B cell (primary cell): ENCODE data around the gene SEC24B. TPM values are rescaled to one million over a fixed set of nuclear protein-coding genes. Genes with fewer than 3 reads are reported as not detected.

ENCODE experiments used
- ATAC-seq: fragments of 200-7000 bp; cut with Tn5 transposase; one replicate; pipeline ENCODE4 v1.10.0; 2021; ENCODE audit warnings: low read depth, mild to moderate bottlenecking, moderate number of reproducible peaks, moderate library complexity
- CTCF ChIA-PET: fragments of 350-600 bp; sonication (Branson Sonifier 250); formaldehyde crosslinking; loops from one replicate; lab custom pipeline; 2021; ENCODE audit warnings: antibody characterized with exemption, inconsistent platforms; lab: Charles Lee
- POLR2A ChIA-PET: fragments of 350-600 bp; sonication (Branson Sonifier 250); formaldehyde crosslinking; loops from one replicate; lab custom pipeline; 2021; ENCODE audit warnings: antibody characterized with exemption; lab: Charles Lee
- DNase-seq: peaks from one replicate; pipeline ENCODE4 v3.0.0; 2013
- H2AFZ ChIP-seq: 2 replicates; pipeline ENCODE4 v1.6.1; 2012; ENCODE audit warnings: mild to moderate bottlenecking, low read depth, low read length; ENCODE audit not compliant: insufficient read depth, poor library complexity, severe bottlenecking
- H3K27ac ChIP-seq, 2 donors: 1 replicate in 1 of 2; 2 replicates in 1 of 2; pipeline ENCODE4 v1.5.1; 2012 to 2013; ENCODE audit warnings: low read length in 2 of 2, mild to moderate bottlenecking in 2 of 2, moderate library complexity in 1 of 2
- H3K27me3 ChIP-seq, 4 experiments: fragments of 200-600 bp in 1 of 4; sonication (generic) in 1 of 4; replicated peaks in 1 of 4; 1 replicate in 2 of 4; 2 replicates in 2 of 4; pipeline versions ENCODE4 v1.6.1 to v1.7.0; 2013 to 2016; ENCODE audit warnings: low read length in 3 of 4, mild to moderate bottlenecking in 2 of 4, mixed read lengths in 1 of 4, moderate library complexity in 1 of 4; ENCODE audit not compliant: insufficient read depth in 4 of 4, control insufficient read depth in 3 of 4; ENCODE audit errors: control extremely low read depth in 1 of 4
- H3K36me3 ChIP-seq, 2 experiments: replicated peaks in 1 of 2; 1 replicate in 1 of 2; 2 replicates in 1 of 2; pipeline versions ENCODE4 v1.6.1 to v1.7.1; 2013; ENCODE audit warnings: low read length in 1 of 2; ENCODE audit not compliant: insufficient read depth in 2 of 2, control insufficient read depth in 1 of 2; ENCODE audit errors: control extremely low read depth in 1 of 2, extremely low read depth in 1 of 2
- H3K4me1 ChIP-seq, 2 donors: fragments of 200-600 bp in 1 of 2; sonication (generic) in 1 of 2; 1 replicate in 1 of 2; 2 replicates in 1 of 2; pipeline versions ENCODE4 v1.5.1 to v1.6.1; 2013 to 2017; ENCODE audit warnings: low read length in 2 of 2; ENCODE audit not compliant: control insufficient read depth in 2 of 2, insufficient read depth in 2 of 2
- H3K4me2 ChIP-seq: replicated peaks from 2 replicates; pipeline ENCODE3; 2012; ENCODE audit warnings: mild to moderate bottlenecking, low read depth, low read length; ENCODE audit not compliant: poor library complexity, severe bottlenecking
- H3K4me3 ChIP-seq, 5 experiments: fragments of 200-600 bp in 1 of 5; sonication (generic) in 1 of 5; 1 replicate in 3 of 5; 2 replicates in 2 of 5; pipeline versions ENCODE4 v1.5.1 to v1.7.0; 2011 to 2016; ENCODE audit warnings: low read length in 4 of 5, mild to moderate bottlenecking in 4 of 5, low read depth in 2 of 5, control low read depth in 1 of 5, moderate library complexity in 1 of 5; ENCODE audit not compliant: insufficient read depth in 1 of 5; ENCODE audit errors: control extremely low read depth in 1 of 5, extremely low read depth in 1 of 5
- H3K79me2 ChIP-seq: fragments of 200-600 bp; sonication (generic); one replicate; pipeline ENCODE4 v1.6.0; 2016; ENCODE audit warnings: low read length; ENCODE audit not compliant: control insufficient read depth, insufficient read depth
- H3K9ac ChIP-seq: fragments of 200-600 bp; sonication (generic); 2 replicates; pipeline ENCODE4 v1.6.1; 2017; ENCODE audit warnings: mild to moderate bottlenecking, low read length, moderate library complexity
- H3K9me3 ChIP-seq, 3 donors: one replicate each; pipeline versions ENCODE4 v1.6.1 to v1.7.1; 2013; ENCODE audit warnings: low read length in 2 of 3; ENCODE audit not compliant: control insufficient read depth in 2 of 3, insufficient read depth in 1 of 3; ENCODE audit errors: control extremely low read depth in 1 of 3
- H4K20me1 ChIP-seq: 2 replicates; pipeline ENCODE4 v1.6.0; 2012; ENCODE audit warnings: mild to moderate bottlenecking, low read length; ENCODE audit not compliant: insufficient read depth, control insufficient read depth, poor library complexity, severe bottlenecking
- H3K27ac Mint-ChIP-seq: one replicate; pipeline ENCODE4 v1.8.0; 2021; ENCODE audit warnings: mixed read lengths
- H3K27me3 Mint-ChIP-seq: one replicate; pipeline ENCODE4 v1.8.0; 2021; ENCODE audit warnings: mixed read lengths
- H3K4me1 Mint-ChIP-seq: one replicate; pipeline ENCODE4 v1.8.0; 2021; ENCODE audit warnings: mixed read lengths
- H3K4me3 Mint-ChIP-seq: one replicate; pipeline ENCODE4 v1.8.0; 2021; ENCODE audit warnings: mixed read lengths
- H3K9me3 Mint-ChIP-seq: one replicate; pipeline ENCODE4 v1.8.0; 2022; ENCODE audit warnings: mixed read lengths; ENCODE audit not compliant: insufficient read depth
- EZH2 ChIP-seq: IDR thresholded peaks from 2 replicates; pipeline ENCODE4 v1.6.1; 2012; ENCODE audit warnings: borderline replicate concordance, low read depth, mild to moderate bottlenecking, moderate library complexity, low read length; ENCODE audit not compliant: insufficient read depth, poor library complexity, severe bottlenecking
- whole genome bisulfite sequencing: methylation state at CpG from one replicate; pipeline ENCODE4 v1.1.5; 2013; ENCODE audit warnings: missing lambda C conversion rate; ENCODE audit not compliant: insufficient coverage; 5-methylcytosine and 5-hydroxymethylcytosine counted together
- intact Hi-C: fragments of 100-400 bp; cut with micrococcal nuclease; formaldehyde crosslinking; loops from one replicate; pipeline ENCODE4 v1.10.0; 2022
- polyA plus RNA-seq: library from polyadenylated mRNA; depleted of rRNA; stranded (reverse); fragments of >200 nt; gene quantifications from 2 replicates; pipeline ENCODE4 v1.2.3, GENCODE V29; 2012
- total RNA-seq, 2 donors: library from RNA; stranded (reverse); fragments of 120-200 nt in 1 of 2; gene quantifications; 1 replicate in 1 of 2; 2 replicates in 1 of 2; pipeline versions ENCODE4 v1.2.3 to v1.2.4, GENCODE V29; 2013 to 2022
- TF ChIP-seq, protein P1 (sequence below): fragments of 200-600 bp; IDR thresholded peaks from one replicate; pipeline ENCODE4 v1.8.0; 2022; ENCODE audit warnings: antibody characterized with exemption, mild to moderate bottlenecking

SEC24B gene
- total and polyA plus RNA-seq, 2 donors (not counting 1 experiment from before 2014, with no cell fraction given), result 22.6 to 46.4 TPM

DNA sequence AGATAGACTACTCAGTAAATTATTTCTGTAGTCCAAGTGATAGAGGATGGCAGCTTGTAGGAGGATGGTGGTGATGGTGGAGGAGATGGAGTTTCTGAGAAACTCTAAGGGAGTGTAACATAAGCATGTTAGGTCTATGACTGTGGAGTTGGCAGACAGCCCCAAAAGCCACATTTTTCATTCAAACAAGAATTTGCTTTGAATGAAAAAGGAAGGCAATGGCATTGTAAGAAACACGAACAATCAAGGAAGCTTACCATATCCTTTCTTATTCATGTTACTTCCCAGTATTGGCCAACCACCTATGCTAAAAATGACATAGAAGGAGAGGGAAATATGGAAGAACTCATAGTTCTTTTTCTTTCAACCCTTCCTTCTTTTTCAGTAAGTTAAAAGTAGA, 18.7 kb upstream of the SEC24B start:
- Mint-ChIP-seq H3K4me1 (no peaks in the 10 kb centered on the region), H3K27me3 (no peaks in the 10 kb centered on the region), H3K9me3 (no peaks in the 10 kb centered on the region), H3K27ac (no peak overlapping the region), H3K4me3 (no peak overlapping the region)
- H3K4me1 ChIP-seq, result no peaks in the 10 kb centered on the region
- no peak overlapping the region for H3K27ac ChIP-seq
- ChIA-PET CTCF (interaction anchor here (1.5 kb wide), 1 partner anchor 9 kb away, joined by 5 read pairs; no protein-coding TSS in a partner anchor), POLR2A (no interaction called here)
- H3K79me2 ChIP-seq, result no peaks in the 10 kb centered on the region
- H2AFZ ChIP-seq, result no peak overlapping the region
- no peak for TF ChIP-seq EZH2
- TF ChIP-seq, protein P1, sequence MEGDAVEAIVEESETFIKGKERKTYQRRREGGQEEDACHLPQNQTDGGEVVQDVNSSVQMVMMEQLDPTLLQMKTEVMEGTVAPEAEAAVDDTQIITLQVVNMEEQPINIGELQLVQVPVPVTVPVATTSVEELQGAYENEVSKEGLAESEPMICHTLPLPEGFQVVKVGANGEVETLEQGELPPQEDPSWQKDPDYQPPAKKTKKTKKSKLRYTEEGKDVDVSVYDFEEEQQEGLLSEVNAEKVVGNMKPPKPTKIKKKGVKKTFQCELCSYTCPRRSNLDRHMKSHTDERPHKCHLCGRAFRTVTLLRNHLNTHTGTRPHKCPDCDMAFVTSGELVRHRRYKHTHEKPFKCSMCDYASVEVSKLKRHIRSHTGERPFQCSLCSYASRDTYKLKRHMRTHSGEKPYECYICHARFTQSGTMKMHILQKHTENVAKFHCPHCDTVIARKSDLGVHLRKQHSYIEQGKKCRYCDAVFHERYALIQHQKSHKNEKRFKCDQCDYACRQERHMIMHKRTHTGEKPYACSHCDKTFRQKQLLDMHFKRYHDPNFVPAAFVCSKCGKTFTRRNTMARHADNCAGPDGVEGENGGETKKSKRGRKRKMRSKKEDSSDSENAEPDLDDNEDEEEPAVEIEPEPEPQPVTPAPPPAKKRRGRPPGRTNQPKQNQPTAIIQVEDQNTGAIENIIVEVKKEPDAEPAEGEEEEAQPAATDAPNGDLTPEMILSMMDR, result no peak
- ATAC-seq, result no peak
- no peak overlapping the region for H3K9ac ChIP-seq
- no peaks in the 10 kb centered on the region for H3K9me3 ChIP-seq
- no peak overlapping the region for H3K4me3 ChIP-seq
- H4K20me1 ChIP-seq, result no peaks in the 10 kb centered on the region
- no peak for DNase-seq
- H3K27me3 ChIP-seq, result peaks cover 0 to 3% (median 0%) of the 10 kb centered on the region in 4 experiments
- H3K4me2 ChIP-seq, result no peak overlapping the region
- no CpG with 5 or more reads among the region's 1 CpG for WGBS
- intact Hi-C loops, result no loop called here
- H3K36me3 ChIP-seq, result no peaks in the 10 kb centered on the region

- no peaks in the 10 kb centered on the region for H3K79me2 ChIP-seq
- H4K20me1 ChIP-seq, result no peaks in the 10 kb centered on the region
- ATAC-seq (no peak), DNase-seq (no peak)
- no peak overlapping the region for H3K27ac Mint-ChIP-seq
- no peaks in the 10 kb centered on the region for H3K9me3 ChIP-seq
- H3K9ac ChIP-seq, result no peak overlapping the region
- no peak overlapping the region for H2AFZ ChIP-seq
- TF ChIP-seq, protein P1, result no peak
- no peak for TF ChIP-seq EZH2
- H3K4me3 Mint-ChIP-seq, result no peak overlapping the region
- no peak overlapping the region for H3K4me2 ChIP-seq
- POLR2A ChIA-PET, result no interaction called here
- H3K4me1 ChIP-seq, result peaks cover 0 to 3% of the 10 kb centered on the region in 2 donors
- CTCF ChIA-PET, result interaction anchor here (0.5 to 1.5 kb wide), 5 partner anchors 397 to 562 kb away, joined by 3 to 5 read pairs (median 3); no protein-coding TSS in a partner anchor
- H3K36me3 ChIP-seq, result no peaks in the 10 kb centered on the region
- peaks cover 3% of the 10 kb centered on the region for H3K27me3 Mint-ChIP-seq
- no peak overlapping the region for H3K4me3 ChIP-seq
- no peaks in the 10 kb centered on the region for H3K27me3 ChIP-seq
- peaks cover 2% of the 10 kb centered on the region for H3K4me1 Mint-ChIP-seq
- H3K27ac ChIP-seq, result no peak overlapping the region
- intact Hi-C loops, result no loop called here
- WGBS, result no CpG with 5 or more reads among the region's 1 CpG
- H3K9me3 Mint-ChIP-seq, result no peaks in the 10 kb centered on the region
Measured at GRCh38 chr4:109418588-109418987, 15.0 kb upstream of the SEC24B start.
